ENCODE data around the gene KLLN.
"Not testable (repeated sequence)": the region's sequence is repeated elsewhere in the genome, so short reads cannot be mapped to it uniquely, and the experiment has no call there.

KLLN gene

DNA sequence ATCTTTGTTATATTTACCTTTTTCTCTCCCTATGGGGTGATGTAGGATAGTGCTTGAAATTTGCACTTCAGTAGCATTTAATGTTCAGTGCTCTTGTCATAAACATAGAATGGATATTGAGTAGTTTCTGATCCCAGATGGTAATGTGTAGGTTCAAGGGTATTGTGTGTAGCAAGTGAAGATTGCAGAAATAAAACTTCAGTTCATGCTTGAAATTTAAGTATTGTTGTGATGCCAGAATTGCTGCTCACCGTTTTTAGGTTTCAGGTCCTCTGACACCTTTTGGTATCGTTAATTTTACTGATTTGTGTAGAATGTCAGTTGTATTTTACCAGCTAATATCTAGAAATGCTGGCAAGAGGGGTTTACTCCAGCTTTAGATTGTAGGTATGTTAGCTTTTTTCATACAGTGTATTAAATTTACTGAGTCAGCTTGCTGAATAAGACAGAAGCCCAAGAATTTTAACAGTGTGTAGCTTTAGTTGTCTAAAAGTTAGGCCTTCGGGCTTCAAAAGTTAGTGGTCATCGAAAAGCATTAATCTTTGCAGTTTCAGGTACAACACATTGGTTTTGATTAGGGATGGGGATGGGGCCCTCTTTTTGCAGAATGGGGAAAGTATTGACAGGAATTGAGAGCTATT lies 2.0 kb upstream of the KLLN start:
- no peak for FAIRE-seq

DNA sequence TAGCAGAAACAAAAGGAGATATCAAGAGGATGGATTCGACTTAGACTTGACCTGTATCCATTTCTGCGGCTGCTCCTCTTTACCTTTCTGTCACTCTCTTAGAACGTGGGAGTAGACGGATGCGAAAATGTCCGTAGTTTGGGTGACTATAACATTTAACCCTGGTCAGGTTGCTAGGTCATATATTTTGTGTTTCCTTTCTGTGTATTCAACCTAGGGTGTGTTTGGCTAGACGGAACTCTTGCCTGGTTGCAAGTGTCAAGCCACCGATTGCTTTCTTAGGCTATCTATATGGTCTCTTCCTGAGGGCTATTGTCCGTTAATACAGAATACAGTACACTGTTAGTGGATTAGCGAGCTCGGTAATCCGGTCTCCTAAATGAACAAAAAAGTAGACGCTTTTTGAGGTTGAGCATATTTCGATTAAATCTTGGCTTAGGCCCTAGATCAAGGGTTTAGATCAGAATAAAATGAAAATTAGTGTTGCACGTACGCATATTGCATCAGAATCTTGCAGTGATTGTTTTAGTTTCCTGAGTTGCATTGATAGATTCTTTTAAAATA lies 1.2 kb upstream of the KLLN start:
- FAIRE-seq: no peak

GRCh38 chr10:87863951-87864495 lies 690 bp upstream of the KLLN start:
- FAIRE-seq: not testable (repeated sequence)

DNA sequence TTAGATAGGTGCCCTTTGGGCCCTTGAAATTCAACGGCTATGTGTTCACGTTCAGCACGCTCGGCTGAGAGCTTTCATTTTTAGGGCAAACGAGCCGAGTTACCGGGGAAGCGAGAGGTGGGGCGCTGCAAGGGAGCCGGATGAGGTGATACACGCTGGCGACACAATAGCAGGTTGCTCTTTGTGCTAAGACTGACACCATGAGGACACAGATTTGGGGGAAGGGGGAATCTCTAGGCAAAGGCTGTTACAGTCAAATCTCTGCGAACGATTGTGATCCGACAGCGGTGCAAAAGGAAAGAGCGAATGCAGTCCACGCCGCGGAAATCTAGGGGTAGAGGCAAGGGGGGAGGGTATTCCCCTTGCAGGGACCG lies 667 bp downstream of the KLLN start:
- no peak for FAIRE-seq

GRCh38 chr10:87861953-87862678 lies 1.2 kb downstream of the KLLN start:
- peak; percentile 79 for FAIRE-seq

DNA sequence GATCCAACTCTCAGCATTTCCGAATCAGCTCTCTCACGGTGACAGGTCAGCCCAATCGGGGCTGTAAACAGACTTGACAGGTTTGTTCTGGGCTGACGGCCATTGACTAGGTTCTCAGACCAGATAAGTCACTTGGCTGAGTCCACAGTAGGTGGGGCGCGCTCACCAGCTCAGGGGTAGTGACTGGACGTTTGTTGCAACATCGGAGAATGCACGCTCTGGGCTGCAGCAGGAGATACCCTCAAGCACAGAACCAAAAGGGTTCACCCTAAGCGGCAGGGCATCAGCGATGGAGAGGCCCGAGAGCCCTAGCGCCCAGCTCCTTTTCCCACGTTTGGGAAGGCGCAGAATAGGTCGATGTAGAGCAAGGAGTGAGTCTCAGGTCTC lies 1.8 kb downstream of the KLLN start:
- FAIRE-seq: no peak

GRCh38 chr10:87860816-87861403 lies 2.4 kb downstream of the KLLN start:
- no peak for FAIRE-seq

DNA sequence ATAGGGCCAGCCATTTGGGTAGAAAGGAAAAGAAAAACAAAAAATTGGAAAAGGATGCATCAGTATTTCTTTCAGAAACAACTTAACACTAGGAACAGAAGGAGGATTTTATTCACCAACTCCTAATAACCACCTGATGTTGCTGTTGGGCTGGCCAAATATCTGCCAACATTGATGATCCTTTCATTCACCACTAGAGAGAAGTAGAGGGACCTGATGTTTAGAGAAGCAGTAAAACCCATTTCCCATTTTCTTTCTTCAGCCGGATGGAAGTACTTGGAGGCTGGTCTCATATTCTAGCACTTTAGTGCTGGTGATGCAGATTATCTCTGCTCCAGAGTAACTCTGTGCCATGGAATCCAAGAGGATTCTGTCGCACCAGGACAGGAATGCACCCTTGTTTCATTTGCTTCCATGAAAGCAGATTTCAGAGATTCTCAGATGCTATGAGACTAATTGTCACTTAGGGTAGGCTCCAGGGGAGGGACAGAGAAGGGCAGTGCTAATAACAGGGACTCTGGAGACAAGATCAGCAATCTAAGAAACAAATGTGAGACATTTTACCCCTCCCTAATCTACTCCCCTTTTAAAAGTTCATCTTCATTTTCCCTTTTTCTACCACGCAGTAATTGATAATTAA lies 3.1 kb downstream of the KLLN start:
- FAIRE-seq: no peak

GRCh38 chr10:87855665-87856064 lies 7.7 kb downstream of the KLLN start:
- not testable (repeated sequence) for FAIRE-seq

GRCh38 chr10:87855247-87855646 lies 8.1 kb downstream of the KLLN start:
- FAIRE-seq: not testable (repeated sequence)

DNA sequence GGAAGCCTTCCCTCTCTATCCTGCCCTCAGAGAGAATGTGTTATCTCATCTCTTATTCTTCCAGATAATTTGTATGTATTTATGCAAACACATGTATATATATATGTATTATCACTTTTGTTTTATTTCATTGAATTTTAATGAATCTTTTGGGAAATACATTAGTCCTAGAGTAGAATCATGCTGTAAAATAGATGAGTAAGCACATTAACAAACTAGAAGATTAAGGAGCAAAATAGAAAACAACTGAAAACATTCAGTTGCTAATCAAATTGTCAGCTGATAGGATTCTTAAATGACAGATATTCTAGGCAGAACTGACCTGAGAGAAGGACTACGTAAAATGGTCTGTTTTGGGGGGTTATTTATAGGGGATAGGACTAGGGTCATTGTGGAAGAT lies 11.2 kb downstream of the KLLN start:
- no peak for FAIRE-seq

- FAIRE-seq: no peak
Measured at GRCh38 chr10:87850742-87851205, 12.6 kb downstream of the KLLN start.

DNA sequence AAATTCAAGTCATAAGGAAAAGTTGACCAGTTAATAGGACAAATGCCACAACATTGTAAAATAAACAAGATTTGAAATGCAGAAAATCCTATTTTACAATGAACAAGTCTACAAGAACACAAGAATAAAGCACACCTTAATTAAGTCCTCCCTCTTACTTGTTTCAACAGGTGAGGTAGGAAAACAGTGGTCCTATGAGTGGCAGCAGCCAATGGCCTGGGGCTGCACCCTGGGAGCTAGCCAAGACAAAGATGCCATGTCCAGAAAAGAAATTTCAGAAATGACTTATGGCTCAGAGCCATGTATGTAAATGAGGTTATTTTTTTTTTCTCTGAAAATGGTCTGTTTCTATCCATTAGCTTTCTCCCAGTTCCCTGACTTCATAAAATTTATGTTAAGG lies 14.3 kb downstream of the KLLN start:
- no peak for FAIRE-seq

DNA sequence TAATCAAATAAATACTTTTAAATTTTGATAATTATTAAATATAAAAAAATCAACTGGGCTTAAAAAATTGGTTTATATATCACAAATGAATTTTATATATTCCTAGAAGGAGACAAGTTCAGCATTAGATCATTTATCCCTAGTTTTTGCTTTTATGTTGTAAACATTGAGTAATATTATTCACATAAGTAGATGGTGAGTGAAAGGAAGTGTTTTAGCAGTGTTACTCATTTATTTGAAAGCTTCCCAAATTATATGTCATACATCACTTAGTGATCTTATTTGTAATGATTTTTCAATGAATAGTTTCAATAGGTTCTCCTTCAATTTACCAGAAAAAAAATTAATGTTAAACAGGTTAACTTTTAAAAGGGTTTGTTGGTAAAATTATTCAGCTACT lies 15.8 kb downstream of the KLLN start:
- no peak for FAIRE-seq

GRCh38 chr10:87846711-87847110 lies 16.6 kb downstream of the KLLN start:
- not testable (repeated sequence) for FAIRE-seq

DNA sequence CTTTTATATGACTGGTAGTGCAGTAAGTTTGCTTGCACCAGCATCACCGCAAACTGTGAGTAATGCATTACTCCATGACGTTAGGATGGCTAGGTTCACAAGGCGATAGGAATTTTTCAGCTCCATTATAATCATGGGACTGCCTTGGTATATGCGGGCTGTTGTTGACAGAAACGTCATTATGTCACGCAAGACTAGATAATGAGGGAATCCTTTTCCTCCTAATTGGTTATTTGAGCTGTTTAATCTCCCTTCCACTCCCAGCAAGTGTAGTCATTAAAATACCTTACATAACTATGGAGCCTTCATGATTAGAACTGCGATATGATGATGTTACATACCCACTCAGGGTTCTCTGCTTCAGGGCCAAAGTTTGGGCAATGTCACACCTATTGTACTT lies 17.3 kb downstream of the KLLN start:
- FAIRE-seq: no peak

DNA sequence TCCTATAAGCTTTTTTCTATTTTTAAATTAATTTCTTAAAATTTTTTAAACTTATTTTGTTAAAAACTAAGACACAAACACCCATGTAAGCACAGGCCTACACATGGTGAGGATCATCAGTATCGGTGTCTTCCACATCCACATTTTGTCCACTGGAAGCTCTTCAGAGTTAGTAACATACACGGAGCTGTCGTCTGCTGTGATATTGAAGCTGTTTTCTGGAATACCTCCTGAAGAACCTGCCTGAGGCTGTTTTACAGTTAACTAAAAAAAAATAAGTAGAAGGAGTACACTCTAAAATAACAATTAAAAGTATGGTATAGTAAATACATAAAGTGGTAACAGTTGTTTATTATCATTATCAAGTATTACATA lies 17.7 kb downstream of the KLLN start:
- no peak for FAIRE-seq

GRCh38 chr10:87844837-87845623 lies 18.3 kb downstream of the KLLN start:
- FAIRE-seq: peak; percentile 48

DNA sequence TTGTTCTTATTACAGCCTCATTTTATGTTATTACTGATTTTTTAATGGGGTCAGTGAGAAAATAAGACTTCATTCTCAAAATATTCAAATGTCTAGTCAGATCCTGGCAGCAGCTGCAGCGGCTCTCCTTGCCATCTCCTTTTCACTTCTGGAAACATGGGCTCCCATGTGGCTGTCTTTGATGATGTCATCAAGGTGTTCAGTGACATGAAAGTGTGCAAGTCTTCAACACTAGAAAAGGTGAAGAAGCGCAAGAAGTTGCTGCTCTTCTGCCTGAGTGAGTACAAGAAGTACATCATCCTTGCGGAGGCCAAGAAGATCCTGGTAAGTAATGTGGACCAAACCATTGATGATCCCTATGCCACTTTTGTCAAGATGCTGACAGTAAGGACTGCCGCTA lies 19.6 kb downstream of the KLLN start:
- FAIRE-seq: no peak

DNA sequence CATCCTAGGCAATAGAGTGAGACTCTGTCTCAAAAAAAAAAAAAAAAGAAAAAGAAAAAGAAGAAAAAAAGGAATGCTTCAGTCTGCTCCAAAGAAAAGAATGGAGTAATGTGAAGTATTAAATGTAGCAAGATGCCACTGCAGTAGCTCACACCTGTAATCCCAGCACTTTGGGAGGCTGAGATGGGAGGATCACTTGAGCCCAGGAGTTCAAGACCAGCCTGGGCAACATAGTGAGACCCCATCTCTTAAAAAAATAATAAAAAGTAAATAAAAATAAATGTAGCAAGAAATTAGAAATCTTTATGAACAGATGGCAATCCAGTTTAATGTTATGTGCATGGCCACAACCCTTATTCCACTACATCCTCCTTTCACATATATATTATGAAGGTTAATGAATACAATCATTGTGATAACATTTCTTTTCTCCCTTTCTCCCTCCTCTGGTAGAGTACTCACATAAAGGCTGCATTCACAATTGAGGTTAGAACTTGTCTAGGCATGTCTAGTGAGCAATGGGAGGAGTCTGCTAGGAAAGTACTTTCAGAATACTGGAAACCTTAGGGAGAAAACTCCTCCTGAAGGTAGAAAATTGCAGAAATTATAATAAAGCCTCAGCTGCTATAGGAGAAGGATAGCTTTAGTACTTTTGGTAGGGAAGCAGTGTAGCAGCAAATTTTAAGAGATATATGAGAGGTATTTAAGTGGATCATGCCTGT lies 20.4 kb downstream of the KLLN start:
- FAIRE-seq: no peak

DNA sequence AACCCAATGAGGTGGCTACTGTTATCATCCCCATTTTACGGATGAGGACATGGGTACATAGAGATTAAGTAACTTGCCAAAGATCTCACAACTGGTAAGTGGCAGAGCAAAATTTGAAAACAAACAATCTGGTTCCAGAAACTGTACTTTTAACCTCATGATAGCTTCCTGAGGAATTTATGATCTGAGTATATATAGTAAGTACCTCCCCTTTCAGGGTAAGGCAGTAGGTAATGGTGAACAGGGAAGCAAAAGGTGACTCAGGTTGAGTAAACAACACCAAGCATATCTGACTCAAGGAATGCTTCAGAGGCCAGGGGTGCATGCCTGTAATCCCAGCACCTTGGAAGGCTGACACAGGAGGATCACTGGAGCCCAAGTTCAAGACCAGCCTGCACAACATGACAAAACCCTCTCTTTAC lies 21.1 kb downstream of the KLLN start:
- FAIRE-seq: no peak

DNA sequence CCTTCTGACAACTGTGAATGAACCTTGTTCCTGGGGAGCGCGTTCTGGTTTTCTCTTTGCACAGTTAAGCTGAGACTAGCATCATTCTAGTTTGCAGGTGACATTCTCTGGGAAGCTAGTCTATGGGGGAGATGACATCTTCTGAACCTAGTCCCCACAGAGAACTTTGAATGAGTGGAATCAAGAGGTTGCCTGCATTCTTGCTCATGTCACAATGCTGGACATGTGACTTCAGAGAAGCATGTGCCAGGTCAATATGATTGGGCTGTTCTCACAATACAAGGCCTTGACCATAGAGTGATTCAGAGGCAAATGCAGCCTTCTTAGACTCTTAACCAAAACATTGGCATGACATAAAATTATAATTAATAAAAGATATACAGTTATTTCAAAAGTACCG lies 22.1 kb downstream of the KLLN start:
- FAIRE-seq: no peak
